Gastrocnemius medialis (tissue), 4 donors: ENCODE measurements around the gene MKLN1.

ENCODE experiments used
- CTCF ChIP-seq, 5 experiments: fragments of 450-650 bp in 3 of 5; fragments of 200-600 bp in 2 of 5; sonication (generic) in 2 of 5; IDR thresholded peaks in 4 of 5; conservative IDR thresholded peaks in 1 of 5; 1 replicate in 4 of 5; 2 replicates in 1 of 5; pipeline ENCODE4 v1.5.1; 2016 to 2019; ENCODE audit warnings: antibody characterized with exemption in 5 of 5, mild to moderate bottlenecking in 3 of 5, moderate library complexity in 3 of 5
- POLR2A ChIP-seq, 2 donors: fragments of 450-650 bp; IDR thresholded peaks; one replicate each; pipeline ENCODE4 v1.6.1; 2017; ENCODE audit warnings: antibody characterized with exemption in 2 of 2, mild to moderate bottlenecking in 2 of 2, moderate library complexity in 2 of 2

GRCh38 chr7:131325179-131325840 lies 2.4 kb upstream of the MKLN1 start:
- TF ChIP-seq CTCF (IDR thresholded peaks at IDR 0.05 in 4 of 5, conservative IDR thresholded peaks at IDR 0.05 in 1 of 5): no peak
- no peak for TF ChIP-seq POLR2A (IDR thresholded peaks at IDR 0.05)
